GM12878 (cell line): ENCODE data around the gene POLR3G. TPM values are rescaled to one million over a fixed set of nuclear protein-coding genes. Genes with fewer than 3 reads are reported as not detected.

ENCODE experiments used
- ATAC-seq: fragments of 200-7000 bp; cut with Tn5 transposase; 3 replicates; pipeline ENCODE4 v1.9.1; 2020; ENCODE audit warnings: mild to moderate bottlenecking, moderate library complexity
- BruUV-seq: library from RNA; stranded (reverse); fragments of 400-500 nt; replicated peaks from 2 replicates; lab custom pipeline; 2021; lab: Mats Ljungman, UMichigan
- CTCF ChIA-PET: fragments of 300-600 bp; sonication (Branson Sonifier 250); formaldehyde crosslinking; extraction: SDS; loops from one replicate; lab custom pipeline; 2021; ENCODE audit warnings: inconsistent platforms; lab: Yijun Ruan, JAX
- POLR2A ChIA-PET: fragments of 350-600 bp; formaldehyde crosslinking; extraction: SDS; loops from one replicate; lab custom pipeline; 2021; ENCODE audit warnings: inconsistent platforms; lab: Charles Lee
- RAD21 ChIA-PET: fragments of 300-600 bp; sonication (Branson Sonifier 250); formaldehyde crosslinking; loops from one replicate; lab custom pipeline; 2023; ENCODE audit warnings: antibody characterized with exemption; ENCODE audit not compliant: unreplicated experiment; lab: Charles Lee
- SMC1A ChIA-PET: fragments of 300-600 bp; sonication (Branson Sonifier 250); formaldehyde crosslinking; loops from one replicate; lab custom pipeline; 2023; ENCODE audit not compliant: unreplicated experiment, uncharacterized antibody; lab: Charles Lee
- DNase-seq: peaks from one replicate; pipeline ENCODE4 v3.0.0-alpha.2; 2011; ENCODE audit warnings: low read depth, low spot score
- FAIRE-seq: peaks from 3 replicates; lab custom pipeline; 2011; peaks lifted over from hg19 to GRCh38; lab: Jason Lieb, UNC
- H2AFZ ChIP-seq: 2 replicates; pipeline ENCODE4 v1.6.0; 2011; ENCODE audit warnings: low read depth, low read length, control low read depth; ENCODE audit not compliant: control insufficient read depth
- H3K27ac ChIP-seq: 2 replicates; pipeline ENCODE4 v1.5.1; 2011; ENCODE audit warnings: control low read depth; ENCODE audit not compliant: control insufficient read depth, insufficient read depth
- H3K27me3 ChIP-seq, 2 experiments: replicated peaks in 1 of 2; 2 replicates each; pipeline versions ENCODE4 v1.6.0 to v1.6.1; 2011; ENCODE audit warnings: low read length in 1 of 2; ENCODE audit not compliant: control insufficient read depth in 2 of 2, insufficient read depth in 2 of 2
- H3K36me3 ChIP-seq, 2 experiments: 2 replicates each; pipeline ENCODE4 v1.5.1; 2011; ENCODE audit warnings: low read length in 1 of 2; ENCODE audit not compliant: control insufficient read depth in 2 of 2, insufficient read depth in 2 of 2
- H3K4me1 ChIP-seq: 2 replicates; pipeline ENCODE4 v1.6.1; 2011; ENCODE audit warnings: mild to moderate bottlenecking, low read length, moderate library complexity, mixed read lengths; ENCODE audit not compliant: control insufficient read depth, insufficient read depth
- H3K4me2 ChIP-seq: 2 replicates; pipeline ENCODE4 v1.6.0; 2011; ENCODE audit warnings: control low read depth; ENCODE audit not compliant: control insufficient read depth, insufficient read depth
- H3K4me3 ChIP-seq: fragments of 200-600 bp; sonication (generic); 2 replicates; pipeline ENCODE4 v1.5.1; 2016
- H3K79me2 ChIP-seq: 2 replicates; pipeline ENCODE4 v1.6.0; 2011; ENCODE audit warnings: low read length; ENCODE audit not compliant: control insufficient read depth, insufficient read depth
- H3K9ac ChIP-seq: 2 replicates; pipeline ENCODE4 v1.8.0; 2011; ENCODE audit warnings: low read length, control low read depth, mixed read lengths; ENCODE audit not compliant: control insufficient read depth, insufficient read depth
- H3K9me3 ChIP-seq: replicated peaks from 3 replicates; pipeline ENCODE4 v1.5.1; 2011; ENCODE audit warnings: mild to moderate bottlenecking, low read length; ENCODE audit not compliant: control insufficient read depth, insufficient read depth
- H4K20me1 ChIP-seq: 2 replicates; pipeline ENCODE4 v1.6.0; 2011; ENCODE audit not compliant: control insufficient read depth, insufficient read depth
- JUNB ChIP-seq: IDR thresholded peaks from 2 replicates; pipeline ENCODE4 v1.6.1; 2016; ENCODE audit warnings: antibody characterized with exemption, mild to moderate bottlenecking
- LARP7 ChIP-seq: fragments of 450-650 bp; IDR thresholded peaks from 2 replicates; pipeline ENCODE4 v1.6.1; 2017; ENCODE audit warnings: mild to moderate bottlenecking
- NR2F1 ChIP-seq: fragments of 450-650 bp; conservative IDR thresholded peaks from 2 replicates; pipeline ENCODE4 v1.6.1; 2017; ENCODE audit warnings: mild to moderate bottlenecking
- RUNX3 ChIP-seq: IDR thresholded peaks from 2 replicates; pipeline ENCODE4 v1.6.1; 2012; ENCODE audit warnings: low read length, inconsistent platforms
- SIX5 ChIP-seq: IDR thresholded peaks from 2 replicates; pipeline ENCODE4 v1.6.1; 2011; ENCODE audit warnings: mild to moderate bottlenecking, low read depth, low read length, moderate library complexity; ENCODE audit not compliant: severe bottlenecking
- STAT1 ChIP-seq: fragments of 450-650 bp; conservative IDR thresholded peaks from 2 replicates; pipeline ENCODE4 v1.6.1; 2014; ENCODE audit warnings: antibody characterized with exemption, mild to moderate bottlenecking
- TBL1XR1 ChIP-seq: IDR thresholded peaks from 2 replicates; pipeline ENCODE4 v1.6.1; 2012; ENCODE audit warnings: low read depth, low read length, improper control_type of control experiment
- TCF12 ChIP-seq: IDR thresholded peaks from 2 replicates; pipeline ENCODE4 v1.6.1; 2011; ENCODE audit warnings: low read depth, mild to moderate bottlenecking, low read length
- WGBS: methylation state at CpG from one replicate; pipeline ENCODE4 v1.1.6; 2016; ENCODE audit warnings: low lambda C conversion rate; ENCODE audit not compliant: insufficient replicate concordance, insufficient coverage; ENCODE audit errors: missing lambda C conversion rate; 5-methylcytosine and 5-hydroxymethylcytosine counted together
- in situ Hi-C: fragments of 300-500 bp; cut with MboI; formaldehyde crosslinking; loops from 9 replicates; pipeline ENCODE4 v1.14.3; 2018; ENCODE audit warnings: mixed read lengths
- intact Hi-C: fragments of 100-400 bp; cut with micrococcal nuclease; formaldehyde crosslinking; loops from one replicate; pipeline ENCODE4 v1.14.2; 2022; ENCODE audit not compliant: unreplicated experiment
- polyA plus RNA-seq, 11 experiments: library from polyadenylated mRNA; depleted of rRNA in 4 of 11; unstranded in 6 of 11; stranded (reverse) in 5 of 11; fragments of >200 nt; fragmentation: Nextera tagmentation in 4 of 11; fragmentation: Illumina TruSeq in 1 of 11; extraction: Ambion mirVana in 4 of 11; extraction: Trizol in 1 of 11; gene quantifications; 1 replicate in 1 of 11; 2 replicates in 10 of 11; pipeline versions ENCODE4 v1.2.1 to v1.2.3, GENCODE V29; 2011 to 2016; ENCODE audit warnings: inconsistent platforms in 2 of 11, missing spikeins in 2 of 11, low read depth in 1 of 11
- total RNA-seq, 4 experiments: library from RNA; depleted of rRNA in 3 of 4; stranded (reverse); fragments of >200 nt in 3 of 4; fragmentation: Illumina TruSeq in 1 of 4; extraction: Trizol in 1 of 4; gene quantifications; 2 replicates each; pipeline versions ENCODE4 v1.2.1 to v1.2.3, GENCODE V29; 2013 to 2021
- TF ChIP-seq, protein P1 (sequence below): fragments of 450-650 bp; formaldehyde crosslinking; IDR thresholded peaks from 2 replicates; pipeline ENCODE4 v1.4.0; 2022; ENCODE audit warnings: mild to moderate bottlenecking, moderate library complexity
- TF ChIP-seq, protein P2 (sequence below): IDR thresholded peaks from 2 replicates; pipeline ENCODE4 v1.6.1; 2011; ENCODE audit warnings: low read depth, low read length, improper control_type of control experiment, borderline replicate concordance

Gene POLR3G
- total and polyA plus RNA-seq, 10 of the 15 experiments (the other 5 are each of a cell fraction or from before 2014, with no cell fraction given): 15.2 to 50.9 (median 27.5) TPM

DNA sequence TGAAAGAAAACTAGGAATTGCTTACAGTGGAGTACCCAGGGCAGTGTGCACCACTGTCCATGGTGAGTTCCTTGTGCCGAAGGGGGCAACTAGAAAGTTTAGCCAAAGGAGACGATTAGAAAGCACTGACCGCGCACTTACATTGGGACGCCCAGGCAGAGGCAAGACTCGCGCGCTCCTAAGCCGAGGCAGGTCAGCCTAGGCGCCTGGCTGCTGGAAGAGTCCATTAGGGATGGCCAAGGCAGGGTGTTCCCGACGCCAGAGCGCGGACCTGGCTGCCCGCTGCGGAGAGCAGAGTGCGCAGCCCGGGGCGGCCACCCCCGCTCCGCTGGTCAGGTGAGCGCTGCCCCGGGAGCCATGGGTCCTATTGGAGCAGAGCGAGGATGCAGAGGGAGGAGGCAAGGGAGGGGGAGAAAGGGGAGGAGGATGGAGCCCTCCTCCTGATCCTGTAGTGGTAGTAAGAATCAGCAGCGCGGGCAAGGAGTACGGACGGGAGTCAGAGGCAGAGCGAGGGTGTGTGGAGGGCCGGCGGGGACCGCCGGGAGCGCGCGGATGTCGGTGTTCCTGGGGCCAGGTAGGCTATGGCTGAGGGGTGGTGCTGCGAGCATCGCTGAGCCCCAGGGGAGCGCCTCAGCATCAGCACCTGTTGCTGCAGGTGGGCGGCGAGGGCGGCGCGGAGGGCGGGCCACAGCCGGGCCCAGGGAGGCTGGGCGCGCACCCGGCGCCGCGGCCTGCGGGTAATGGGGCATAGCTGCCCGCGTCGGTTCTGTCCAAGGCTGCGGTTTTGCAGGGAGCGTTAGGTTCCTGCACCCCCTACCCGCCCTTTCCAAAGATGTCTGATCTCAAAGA, 83.9 kb downstream of the POLR3G start, which contains the start of gene ADGRV1 (continued):
- TF ChIP-seq, protein P1, sequence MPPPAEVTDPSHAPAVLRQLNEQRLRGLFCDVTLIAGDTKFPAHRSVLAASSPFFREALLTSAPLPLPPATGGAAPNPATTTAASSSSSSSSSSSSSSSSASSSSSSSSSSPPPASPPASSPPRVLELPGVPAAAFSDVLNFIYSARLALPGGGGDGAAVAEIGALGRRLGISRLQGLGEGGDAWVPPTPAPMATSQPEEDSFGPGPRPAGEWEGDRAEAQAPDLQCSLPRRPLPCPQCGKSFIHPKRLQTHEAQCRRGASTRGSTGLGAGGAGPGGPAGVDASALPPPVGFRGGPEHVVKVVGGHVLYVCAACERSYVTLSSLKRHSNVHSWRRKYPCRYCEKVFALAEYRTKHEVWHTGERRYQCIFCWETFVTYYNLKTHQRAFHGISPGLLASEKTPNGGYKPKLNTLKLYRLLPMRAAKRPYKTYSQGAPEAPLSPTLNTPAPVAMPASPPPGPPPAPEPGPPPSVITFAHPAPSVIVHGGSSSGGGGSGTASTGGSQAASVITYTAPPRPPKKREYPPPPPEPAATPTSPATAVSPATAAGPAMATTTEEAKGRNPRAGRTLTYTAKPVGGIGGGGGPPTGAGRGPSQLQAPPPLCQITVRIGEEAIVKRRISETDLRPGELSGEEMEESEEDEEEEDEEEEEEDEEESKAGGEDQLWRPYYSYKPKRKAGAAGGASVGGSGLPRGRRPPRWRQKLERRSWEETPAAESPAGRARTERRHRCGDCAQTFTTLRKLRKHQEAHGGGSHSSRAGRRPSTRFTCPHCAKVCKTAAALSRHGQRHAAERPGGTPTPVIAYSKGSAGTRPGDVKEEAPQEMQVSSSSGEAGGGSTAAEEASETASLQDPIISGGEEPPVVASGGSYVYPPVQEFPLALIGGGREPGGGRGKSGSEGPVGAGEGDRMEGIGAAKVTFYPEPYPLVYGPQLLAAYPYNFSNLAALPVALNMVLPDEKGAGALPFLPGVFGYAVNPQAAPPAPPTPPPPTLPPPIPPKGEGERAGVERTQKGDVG (CRISPR knock-in tag): no peak
- TF ChIP-seq, protein P2, sequence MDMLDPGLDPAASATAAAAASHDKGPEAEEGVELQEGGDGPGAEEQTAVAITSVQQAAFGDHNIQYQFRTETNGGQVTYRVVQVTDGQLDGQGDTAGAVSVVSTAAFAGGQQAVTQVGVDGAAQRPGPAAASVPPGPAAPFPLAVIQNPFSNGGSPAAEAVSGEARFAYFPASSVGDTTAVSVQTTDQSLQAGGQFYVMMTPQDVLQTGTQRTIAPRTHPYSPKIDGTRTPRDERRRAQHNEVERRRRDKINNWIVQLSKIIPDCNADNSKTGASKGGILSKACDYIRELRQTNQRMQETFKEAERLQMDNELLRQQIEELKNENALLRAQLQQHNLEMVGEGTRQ: no peak

DNA sequence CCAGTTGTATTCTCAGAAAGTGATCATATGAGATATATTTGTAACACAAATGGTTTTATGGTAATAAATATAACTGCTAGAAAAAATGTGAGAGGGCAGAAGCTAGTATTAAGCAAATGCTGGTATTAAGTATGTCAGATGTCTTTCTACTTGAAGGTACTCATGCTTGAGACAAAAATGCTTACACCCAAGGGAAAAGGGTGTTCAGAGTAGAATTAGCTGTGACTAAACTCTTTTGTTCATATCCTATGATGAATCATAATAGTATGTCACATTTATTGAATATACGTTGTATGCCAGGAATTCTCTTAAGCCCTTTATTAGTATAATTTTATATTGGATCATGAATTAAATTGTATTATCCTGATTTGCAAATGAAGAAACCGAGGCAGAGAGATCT, 86.1 kb downstream of the POLR3G start:
- ATAC-seq (no peak), DNase-seq (no peak), FAIRE-seq (no peak)
- no peak overlapping the region for H2AFZ ChIP-seq
- no peak overlapping the region for H3K9ac ChIP-seq
- no peak for TF ChIP-seq STAT1
- no peak for TF ChIP-seq TBL1XR1
- no peak for TF ChIP-seq TCF12
- no peak for TF ChIP-seq SIX5
- no peak for TF ChIP-seq RUNX3
- no peak for TF ChIP-seq NR2F1
- no peak for TF ChIP-seq JUNB
- no peak for TF ChIP-seq LARP7
- H3K4me2 ChIP-seq: no peak overlapping the region
- 20% methylated on average over 2 of the region's 2 CpGs for WGBS
- no peaks in the 10 kb centered on the region for H3K79me2 ChIP-seq
- H3K9me3 ChIP-seq: no peaks in the 10 kb centered on the region
- H3K4me3 ChIP-seq: no peak overlapping the region
- peaks cover 3 to 21% of the 10 kb centered on the region in 2 experiments; a peak in 2 of 4 replicates for H3K27me3 ChIP-seq
- RAD21 ChIA-PET: no interaction called here
- in situ Hi-C loops (no loop called here), intact Hi-C loops (no loop called here)
- SMC1A ChIA-PET: interaction anchor here (0.6 to 0.9 kb wide), 2 partner anchors 72 to 98 kb away, joined by 3 read pairs; no protein-coding TSS in a partner anchor
- no peaks in the 10 kb centered on the region for H3K36me3 ChIP-seq
- H3K4me1 ChIP-seq: no peaks in the 10 kb centered on the region
- POLR2A ChIA-PET: no interaction called here
- BruUV-seq: no TSS peak
- H4K20me1 ChIP-seq: no peaks in the 10 kb centered on the region
- no peak overlapping the region for H3K27ac ChIP-seq
- CTCF ChIA-PET: no interaction called here
